HEK293 (cell line): Measurements from ENCODE around the gene TUNAR.

ENCODE experiments used
- CTCF ChIP-seq: fragments of 450-650 bp; formaldehyde crosslinking; IDR thresholded peaks from 2 replicates; pipeline ENCODE4 v1.5.1; 2016; ENCODE audit warnings: missing biosample characterization, missing genetic modification characterization
- KLF8 ChIP-seq: fragments of 450-650 bp; formaldehyde crosslinking; IDR thresholded peaks from 2 replicates; pipeline ENCODE4 v1.5.1; 2016; ENCODE audit warnings: missing biosample characterization, missing genetic modification characterization
- REST ChIP-seq: fragments of 450-650 bp; formaldehyde crosslinking; IDR thresholded peaks from 2 replicates; pipeline ENCODE4 v1.5.1; 2016; ENCODE audit warnings: missing biosample characterization, missing genetic modification characterization
- SP2 ChIP-seq: fragments of 450-650 bp; formaldehyde crosslinking; IDR thresholded peaks from 2 replicates; pipeline ENCODE4 v1.5.1; 2016; ENCODE audit warnings: missing biosample characterization, missing genetic modification characterization
- ZEB2 ChIP-seq: fragments of 450-650 bp; formaldehyde crosslinking; IDR thresholded peaks from 2 replicates; pipeline ENCODE4 v1.5.1; 2016; ENCODE audit warnings: missing biosample characterization, missing genetic modification characterization
- ZNF10 ChIP-seq: fragments of 450-650 bp; formaldehyde crosslinking; IDR thresholded peaks from 2 replicates; pipeline ENCODE4 v1.5.1; 2017; ENCODE audit warnings: missing biosample characterization, missing genetic modification characterization
- ZNF184 ChIP-seq: fragments of 450-650 bp; IDR thresholded peaks from 2 replicates; pipeline ENCODE4 v1.5.1; 2018; ENCODE audit warnings: missing biosample characterization, mild to moderate bottlenecking, missing genetic modification characterization
- ZNF391 ChIP-seq: fragments of 450-650 bp; formaldehyde crosslinking; IDR thresholded peaks from 2 replicates; pipeline ENCODE4 v1.5.1; 2016; ENCODE audit warnings: low read depth, missing biosample characterization, missing genetic modification characterization, borderline replicate concordance
- ZNF555 ChIP-seq: fragments of 450-650 bp; formaldehyde crosslinking; conservative IDR thresholded peaks from 2 replicates; pipeline ENCODE4 v1.5.1; 2017; ENCODE audit warnings: missing biosample characterization, mild to moderate bottlenecking, missing genetic modification characterization, inconsistent platforms
- ZNF560 ChIP-seq: fragments of 450-650 bp; formaldehyde crosslinking; IDR thresholded peaks from 2 replicates; pipeline ENCODE4 v1.5.1; 2017; ENCODE audit warnings: missing biosample characterization, missing genetic modification characterization, borderline replicate concordance

DNA sequence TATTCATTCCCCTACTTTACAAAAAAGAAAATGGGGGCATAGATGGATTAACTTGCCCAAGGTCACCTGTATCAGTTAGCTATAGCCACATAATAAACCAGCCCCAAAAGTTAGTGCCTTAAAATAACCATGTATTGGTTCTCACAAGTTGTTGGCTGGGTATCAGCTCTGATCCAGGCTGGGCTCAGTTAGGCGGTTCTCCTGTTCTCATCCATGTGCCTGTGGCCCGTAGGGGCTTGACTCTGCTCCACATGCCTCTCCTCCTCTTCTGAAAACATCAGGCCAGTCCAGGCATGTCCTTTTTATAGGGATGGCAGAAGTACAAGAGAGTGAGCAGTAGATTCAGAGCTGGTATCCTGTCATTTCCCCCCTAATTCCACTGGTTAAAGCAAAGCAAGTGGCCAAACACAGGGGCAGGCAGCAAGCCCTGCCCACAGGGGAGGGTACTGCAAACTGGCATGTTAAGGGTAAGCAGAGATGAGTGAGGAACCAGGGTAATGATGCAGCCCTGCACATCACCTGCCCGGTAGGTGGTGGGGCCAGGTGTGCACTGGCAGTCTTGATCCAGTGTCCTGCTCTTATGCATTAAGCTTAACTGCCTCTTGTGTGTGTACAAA is 47.9 kb upstream of the TUNAR start:
- no peak for TF ChIP-seq CTCF (tag by site-specific recombination)
- TF ChIP-seq REST (tag by site-specific recombination): no peak
- TF ChIP-seq ZNF391 (tag by site-specific recombination): no peak
- no peak for TF ChIP-seq ZNF10 (tag by site-specific recombination)
- no peak for TF ChIP-seq ZEB2 (tag by site-specific recombination)
- TF ChIP-seq KLF8 (tag by site-specific recombination): no peak
- no peak for TF ChIP-seq ZNF560 (tag by site-specific recombination)
- no peak for TF ChIP-seq ZNF555
- no peak for TF ChIP-seq SP2 (tag by site-specific recombination)
- TF ChIP-seq ZNF184: no peak
